Endodermal cell (in vitro differentiated cells): Measurements from ENCODE around the gene TEDC2. TPM values are rescaled to one million over a fixed set of nuclear protein-coding genes. Genes with fewer than 3 reads are reported as not detected.

Experiments
- DNase-seq: peaks from one replicate; pipeline ENCODE4 v3.0.0-alpha.2; 2017
- H3K27ac ChIP-seq: 2 replicates; pipeline ENCODE4 v1.5.1; 2013; ENCODE audit warnings: mild to moderate bottlenecking, low read depth, low read length, moderate library complexity
- H3K27me3 ChIP-seq: 2 replicates; pipeline ENCODE4 v1.6.1; 2013; ENCODE audit warnings: mild to moderate bottlenecking, low read length, moderate library complexity; ENCODE audit not compliant: insufficient read depth, control insufficient read depth, poor library complexity, severe bottlenecking
- H3K36me3 ChIP-seq: 2 replicates; pipeline ENCODE4 v1.7.0; 2013; ENCODE audit warnings: mild to moderate bottlenecking, low read length, moderate library complexity; ENCODE audit not compliant: control insufficient read depth, insufficient read depth
- H3K4me1 ChIP-seq: one replicate; pipeline ENCODE4 v1.7.0; 2013; ENCODE audit warnings: low read length; ENCODE audit not compliant: control insufficient read depth, insufficient read depth
- H3K4me3 ChIP-seq: 2 replicates; pipeline ENCODE4 v1.5.1; 2013; ENCODE audit warnings: mild to moderate bottlenecking, low read length, moderate library complexity
- H3K9ac ChIP-seq: 2 replicates; pipeline ENCODE4 v1.6.1; 2013; ENCODE audit warnings: mild to moderate bottlenecking, low read length, moderate library complexity; ENCODE audit not compliant: poor library complexity, severe bottlenecking; ENCODE audit errors: extremely low read depth
- H3K9me3 ChIP-seq: 2 replicates; pipeline ENCODE4 v1.6.1; 2013; ENCODE audit warnings: mild to moderate bottlenecking, low read length, moderate library complexity; ENCODE audit not compliant: control insufficient read depth
- H3K27ac Mint-ChIP-seq: 2 replicates; pipeline ENCODE4 v1.8.0; 2020; ENCODE audit warnings: mixed read lengths
- H3K27me3 Mint-ChIP-seq: 2 replicates; pipeline ENCODE4 v1.8.0; 2021; ENCODE audit warnings: mild to moderate bottlenecking, mixed read lengths; ENCODE audit not compliant: insufficient read depth
- H3K36me3 Mint-ChIP-seq: 2 replicates; pipeline ENCODE4 v1.8.0; 2020; ENCODE audit warnings: low read depth, mixed read lengths
- H3K4me1 Mint-ChIP-seq: 2 replicates; pipeline ENCODE4 v1.8.0; 2020; ENCODE audit warnings: mixed read lengths
- H3K4me3 Mint-ChIP-seq: 2 replicates; pipeline ENCODE4 v1.8.0; 2020; ENCODE audit warnings: mild to moderate bottlenecking, moderate library complexity, mixed read lengths
- H3K9me3 Mint-ChIP-seq: 2 replicates; pipeline ENCODE4 v1.8.0; 2020; ENCODE audit warnings: mild to moderate bottlenecking, mixed read lengths
- WGBS, 2 experiments: methylation state at CpG; one replicate each; pipeline versions ENCODE4 v1.1.5 to v1.1.7; 2013; ENCODE audit warnings: missing lambda C conversion rate in 2 of 2, mixed read lengths in 1 of 2; ENCODE audit not compliant: insufficient coverage in 1 of 2, insufficient read length in 1 of 2; 5-methylcytosine and 5-hydroxymethylcytosine counted together
- total RNA-seq, 2 donors: library from RNA; stranded (reverse); fragmentation: NEBNext Ultra II Directional in 1 of 2; extraction: Animal tissue kit (Norgen Biotek cat#: 25700) in 1 of 2; gene quantifications; 2 replicates in 1 of 2; 3 replicates in 1 of 2; pipeline ENCODE4 v1.2.1, GENCODE V29; 2021
- TF ChIP-seq, protein P1 (sequence below): fragments of 200-600 bp; sonication (generic); conservative IDR thresholded peaks from 2 replicates; pipeline ENCODE4 v1.5.0; 2021; ENCODE audit warnings: antibody characterized with exemption, mild to moderate bottlenecking

Gene TEDC2
- total RNA-seq, 2 donors from 2014 or later = 44.0 to 57.6 TPM

DNA sequence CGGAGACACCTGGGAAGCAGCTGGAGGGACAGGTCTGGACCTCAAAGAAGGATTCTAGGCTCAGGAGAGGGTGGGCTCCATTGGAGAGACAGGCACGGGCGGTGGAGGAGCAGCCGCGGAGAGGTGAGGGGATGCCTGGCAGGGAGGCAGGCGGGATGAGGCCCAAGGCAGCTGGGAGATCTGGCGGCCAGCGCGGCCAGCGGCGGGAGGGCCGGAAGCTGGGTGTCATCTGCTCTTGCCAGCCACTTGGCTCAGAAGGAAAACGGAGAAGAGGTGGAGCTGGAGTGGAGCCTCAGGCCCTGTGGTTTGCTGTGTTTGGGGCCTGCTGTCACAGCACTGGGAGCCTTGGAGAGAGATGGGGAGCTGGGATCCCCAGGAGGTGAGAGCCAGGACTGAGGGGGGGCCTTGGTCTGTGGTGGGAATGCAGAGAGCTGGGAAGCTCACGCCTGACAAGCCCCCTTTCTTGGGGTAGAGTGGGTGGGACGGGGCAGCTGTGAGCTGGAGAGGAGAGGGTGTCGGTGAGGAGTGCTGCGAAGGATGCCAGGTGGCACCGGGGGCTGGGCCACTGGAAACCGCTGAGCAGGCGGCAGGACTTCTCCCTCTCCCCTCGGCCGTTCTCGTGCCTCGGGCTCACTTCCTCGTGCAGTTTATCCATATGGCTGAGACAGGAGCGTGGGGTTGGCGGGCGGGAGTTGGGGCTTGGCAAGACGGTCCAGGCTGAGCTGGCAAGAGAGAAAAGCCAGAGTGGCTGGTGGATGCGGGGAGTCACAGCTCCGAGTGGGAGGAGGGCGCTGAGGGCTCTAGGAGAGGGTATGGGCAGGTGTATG, 23.0 kb downstream of the TEDC2 start:
- Histone ChIP-seq H3K27ac (no peak overlapping the region), H3K36me3 (no peaks in the 10 kb centered on the region), H3K9me3 (no peaks in the 10 kb centered on the region), H3K9ac (no peak overlapping the region), H3K4me1 (no peaks in the 10 kb centered on the region), H3K4me3 (no peak overlapping the region), H3K27me3 (no peaks in the 10 kb centered on the region)
- H3K4me1 Mint-ChIP-seq = peaks cover 3% of the 10 kb centered on the region
- WGBS, 2 experiments = 92 to 98% methylated on average over 15 to 32 of the region's 32 CpGs
- H3K27ac Mint-ChIP-seq = peak overlapping the region; percentile 30
- no peaks in the 10 kb centered on the region for H3K9me3 Mint-ChIP-seq
- H3K4me3 Mint-ChIP-seq = no peak overlapping the region
- no peak for DNase-seq
- TF ChIP-seq, protein P1, sequence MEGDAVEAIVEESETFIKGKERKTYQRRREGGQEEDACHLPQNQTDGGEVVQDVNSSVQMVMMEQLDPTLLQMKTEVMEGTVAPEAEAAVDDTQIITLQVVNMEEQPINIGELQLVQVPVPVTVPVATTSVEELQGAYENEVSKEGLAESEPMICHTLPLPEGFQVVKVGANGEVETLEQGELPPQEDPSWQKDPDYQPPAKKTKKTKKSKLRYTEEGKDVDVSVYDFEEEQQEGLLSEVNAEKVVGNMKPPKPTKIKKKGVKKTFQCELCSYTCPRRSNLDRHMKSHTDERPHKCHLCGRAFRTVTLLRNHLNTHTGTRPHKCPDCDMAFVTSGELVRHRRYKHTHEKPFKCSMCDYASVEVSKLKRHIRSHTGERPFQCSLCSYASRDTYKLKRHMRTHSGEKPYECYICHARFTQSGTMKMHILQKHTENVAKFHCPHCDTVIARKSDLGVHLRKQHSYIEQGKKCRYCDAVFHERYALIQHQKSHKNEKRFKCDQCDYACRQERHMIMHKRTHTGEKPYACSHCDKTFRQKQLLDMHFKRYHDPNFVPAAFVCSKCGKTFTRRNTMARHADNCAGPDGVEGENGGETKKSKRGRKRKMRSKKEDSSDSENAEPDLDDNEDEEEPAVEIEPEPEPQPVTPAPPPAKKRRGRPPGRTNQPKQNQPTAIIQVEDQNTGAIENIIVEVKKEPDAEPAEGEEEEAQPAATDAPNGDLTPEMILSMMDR = no peak
- no peaks in the 10 kb centered on the region for H3K36me3 Mint-ChIP-seq
- no peaks in the 10 kb centered on the region for H3K27me3 Mint-ChIP-seq

DNA sequence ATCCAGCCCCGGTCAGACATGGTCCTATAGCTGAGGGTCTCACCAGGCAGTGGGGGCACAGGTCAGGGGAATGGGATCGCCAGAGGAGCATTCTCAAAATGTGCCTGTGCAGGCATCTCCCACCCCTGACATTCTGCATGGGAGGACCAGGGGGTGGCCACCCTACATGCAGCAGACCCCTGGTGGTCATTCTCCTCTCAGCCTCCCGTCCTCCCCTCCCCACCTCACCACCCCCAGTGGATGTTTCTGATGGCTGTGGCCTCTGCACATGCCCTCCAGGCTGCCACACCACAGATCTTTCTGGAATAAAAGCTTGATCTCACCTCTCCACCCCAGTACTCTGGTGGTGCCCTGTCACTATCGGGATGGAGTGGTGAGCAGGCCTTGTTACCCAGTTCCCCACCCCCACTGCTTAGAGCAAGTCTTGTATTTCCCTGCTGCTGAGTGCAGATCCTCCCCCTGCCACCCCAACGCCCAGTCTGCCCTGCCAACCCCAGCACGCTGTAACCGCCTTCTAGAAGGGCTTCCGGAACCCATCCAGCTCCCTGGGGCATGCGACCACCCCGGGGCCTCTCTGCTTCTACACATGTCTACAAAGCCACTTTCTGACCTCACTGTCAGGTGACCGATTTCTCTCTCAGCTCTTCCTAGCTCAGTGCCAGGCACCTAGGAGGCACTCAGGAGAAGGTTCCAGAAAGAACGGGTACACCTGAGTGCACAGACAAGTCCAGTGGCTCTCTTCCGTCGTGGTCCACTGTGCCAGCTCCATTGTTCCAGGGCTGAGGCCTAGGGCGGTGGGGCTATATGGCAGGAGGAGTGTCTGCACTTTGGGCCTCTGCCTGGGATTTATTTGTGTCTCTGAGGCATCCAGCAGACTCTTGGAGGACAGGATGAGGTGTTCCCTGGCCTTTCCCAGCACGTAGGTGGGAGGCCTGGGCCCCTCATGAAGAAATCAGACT, 24.3 kb downstream of the TEDC2 start:
- no peaks in the 10 kb centered on the region for H3K9me3 Mint-ChIP-seq
- Histone ChIP-seq H3K27ac (no peak overlapping the region), H3K9ac (no peak overlapping the region), H3K27me3 (no peaks in the 10 kb centered on the region), H3K36me3 (no peaks in the 10 kb centered on the region), H3K9me3 (no peaks in the 10 kb centered on the region), H3K4me1 (no peaks in the 10 kb centered on the region), H3K4me3 (no peak overlapping the region)
- H3K36me3 Mint-ChIP-seq = no peaks in the 10 kb centered on the region
- TF ChIP-seq, protein P1 = peak; percentile 17
- WGBS, 2 experiments = 91 to 95% methylated on average over 16 of the region's 16 CpGs
- no peak for DNase-seq
- peak overlapping the region; percentile 21 for H3K27ac Mint-ChIP-seq
- no peaks in the 10 kb centered on the region for H3K27me3 Mint-ChIP-seq
- peaks cover 3% of the 10 kb centered on the region for H3K4me1 Mint-ChIP-seq
- no peak overlapping the region for H3K4me3 Mint-ChIP-seq

DNA sequence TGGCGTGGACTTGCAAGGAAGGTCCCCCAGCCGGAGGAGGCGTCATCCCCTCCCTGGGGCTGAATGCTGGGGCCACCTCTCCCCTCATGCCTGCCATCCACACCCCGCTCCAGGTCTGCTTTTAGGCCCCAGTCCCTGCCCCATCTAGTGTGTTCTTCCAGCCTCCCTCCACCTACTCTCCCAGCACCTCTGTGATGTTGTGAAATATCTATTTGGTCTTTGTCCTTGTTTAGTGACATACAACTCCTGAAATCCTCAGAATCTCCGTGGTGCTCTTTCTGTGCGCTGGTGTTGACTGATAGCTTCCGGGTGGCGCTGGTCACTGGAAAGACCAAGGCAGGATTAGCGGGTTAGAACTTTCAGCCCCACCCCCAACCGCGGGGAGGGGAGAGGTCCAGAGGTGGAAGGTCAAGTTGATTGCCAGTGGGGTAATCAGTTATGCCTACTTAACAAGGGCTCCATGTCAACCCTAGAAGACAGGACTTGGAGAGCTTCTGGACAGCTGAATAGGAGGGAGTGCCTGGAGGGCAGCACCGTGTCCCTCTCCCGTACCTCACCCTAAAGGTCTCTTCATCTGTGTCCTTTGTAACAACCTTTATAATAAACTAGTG, 25.1 kb downstream of the TEDC2 start:
- Mint-ChIP-seq H3K36me3 (no peaks in the 10 kb centered on the region), H3K27me3 (no peaks in the 10 kb centered on the region), H3K4me3 (no peak overlapping the region), H3K4me1 (peaks cover 3% of the 10 kb centered on the region), H3K9me3 (no peaks in the 10 kb centered on the region), H3K27ac (peak overlapping the region; percentile 10)
- Histone ChIP-seq H3K36me3 (no peaks in the 10 kb centered on the region), H3K9me3 (no peaks in the 10 kb centered on the region), H3K9ac (no peak overlapping the region), H3K4me1 (no peaks in the 10 kb centered on the region), H3K4me3 (no peak overlapping the region), H3K27me3 (no peaks in the 10 kb centered on the region), H3K27ac (no peak overlapping the region)
- TF ChIP-seq, protein P1 = no peak
- DNase-seq = no peak
- 95 to 100% methylated on average over 8 to 13 of the region's 13 CpGs for WGBS, 2 experiments
